OCI-LY7 (cell line): ENCODE data around the gene SLC4A1AP.
"Not testable (repeated sequence)": the region's sequence is repeated elsewhere in the genome, so short reads cannot be mapped to it uniquely, and the experiment has no call there.

Experiments
- CTCF ChIP-seq: fragments of 200-600 bp; sonication (generic); conservative IDR thresholded peaks from 2 replicates; pipeline ENCODE4 v1.5.1; 2014; ENCODE audit warnings: mild to moderate bottlenecking, antibody characterized with exemption, low read length, moderate library complexity, mixed read lengths
- EZH2phosphoT487 ChIP-seq: fragments of 200-600 bp; sonication (generic); IDR thresholded peaks from 2 replicates; pipeline ENCODE4 v1.6.1; 2018; ENCODE audit warnings: low read depth, borderline replicate concordance, mild to moderate bottlenecking, mixed run types, antibody characterized with exemption, low read length, moderate library complexity, mixed read lengths

GRCh38 chr2:27682334-27682771, 18.7 kb downstream of the SLC4A1AP start:
- not testable (repeated sequence) for TF ChIP-seq CTCF, EZH2phosphoT487
